HG02840 (cell line): Measurements from ENCODE around the gene NOL7.

Experiments used
- ATAC-seq: cut with Tn5 transposase; IDR thresholded peaks from one replicate; pipeline ENCODE4 v1.9.1; 2021; ENCODE audit warnings: mild to moderate bottlenecking, moderate library complexity, moderate number of reproducible peaks; ENCODE audit not compliant: unreplicated experiment, low FRiP score

The NOL7 gene

DNA sequence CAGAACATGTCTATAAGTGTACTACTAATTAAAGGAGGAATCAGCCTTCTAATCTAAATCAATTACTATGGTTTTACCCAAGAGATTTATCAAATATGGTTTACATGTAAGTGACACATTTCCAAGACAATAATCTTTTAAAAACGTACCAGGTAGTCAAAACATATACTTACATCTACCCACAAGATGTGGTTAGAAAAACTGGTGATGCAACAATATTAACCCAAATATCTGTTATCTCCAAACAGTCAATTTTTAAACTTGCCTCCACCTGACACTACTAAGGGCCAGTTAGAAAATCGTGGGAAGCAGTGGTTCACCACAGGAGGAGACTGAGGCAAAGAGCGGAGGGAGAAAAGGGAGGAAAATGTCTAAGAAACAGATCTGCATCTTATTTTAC is 28.0 kb downstream of the NOL7 start:
- ATAC-seq = no peak

- no peak for ATAC-seq
Measured at GRCh38 chr6:13648850-13649249, 33.7 kb downstream of the NOL7 start.

DNA sequence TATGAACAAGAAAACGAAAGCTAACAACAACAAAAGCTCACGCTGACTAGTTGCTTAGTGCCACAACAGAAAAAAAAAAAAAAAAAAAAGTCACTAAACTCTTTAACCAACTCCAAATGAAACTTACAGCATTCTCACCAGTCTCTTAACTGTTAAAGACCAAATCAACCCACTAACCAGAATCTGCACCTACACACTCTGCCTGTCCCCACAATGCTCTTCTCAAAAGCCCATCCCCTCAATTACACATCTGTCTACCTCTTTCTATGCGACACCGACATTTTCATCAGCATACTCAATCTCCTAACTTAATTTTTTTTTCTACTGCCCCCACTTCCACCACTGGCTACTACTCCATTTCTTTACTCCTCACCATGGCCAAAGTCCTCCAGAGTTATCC is 34.3 kb downstream of the NOL7 start:
- no peak for ATAC-seq

- ATAC-seq = no peak
Measured at GRCh38 chr6:13653296-13653695, 38.2 kb downstream of the NOL7 start.

DNA sequence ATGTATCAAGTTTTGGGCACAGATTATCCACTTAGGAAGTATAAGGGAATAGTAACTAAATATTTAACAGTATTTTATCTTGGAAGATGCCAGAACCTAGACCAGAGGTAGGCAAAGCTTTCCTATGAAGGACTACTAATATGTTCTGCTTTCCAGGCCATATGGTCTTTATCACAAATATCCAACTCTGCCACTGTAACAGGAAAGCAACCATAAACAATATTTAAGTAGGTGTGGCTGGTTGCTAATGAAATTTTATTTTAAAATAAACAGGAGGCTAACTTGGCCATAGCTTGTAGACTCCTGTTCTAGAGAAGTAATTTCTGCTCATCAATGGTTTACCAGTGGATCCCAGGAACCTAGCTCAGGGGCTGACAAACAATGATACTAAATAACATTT is 39.4 kb downstream of the NOL7 start:
- no peak for ATAC-seq

DNA sequence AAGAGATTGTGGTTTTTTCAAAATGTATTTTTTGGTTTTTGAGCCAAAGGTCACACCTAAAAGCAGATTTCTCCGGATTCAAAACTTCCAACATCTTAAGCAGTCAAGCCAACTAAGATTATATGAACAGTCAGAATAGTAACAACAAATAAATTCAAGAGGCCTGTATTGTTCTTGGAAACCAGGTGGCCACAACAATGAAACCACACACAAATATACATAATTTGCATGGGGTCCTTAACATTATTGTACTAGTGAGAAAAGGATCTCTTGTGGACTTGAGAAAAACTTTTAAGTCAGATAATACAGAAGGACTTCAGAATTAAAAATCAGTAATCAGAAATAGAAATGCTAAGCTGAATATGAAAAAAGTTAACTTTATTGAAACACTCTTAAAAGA is 40.6 kb downstream of the NOL7 start:
- ATAC-seq = no peak

GRCh38 chr6:13660273-13660672 is 45.1 kb downstream of the NOL7 start:
- no peak for ATAC-seq

DNA sequence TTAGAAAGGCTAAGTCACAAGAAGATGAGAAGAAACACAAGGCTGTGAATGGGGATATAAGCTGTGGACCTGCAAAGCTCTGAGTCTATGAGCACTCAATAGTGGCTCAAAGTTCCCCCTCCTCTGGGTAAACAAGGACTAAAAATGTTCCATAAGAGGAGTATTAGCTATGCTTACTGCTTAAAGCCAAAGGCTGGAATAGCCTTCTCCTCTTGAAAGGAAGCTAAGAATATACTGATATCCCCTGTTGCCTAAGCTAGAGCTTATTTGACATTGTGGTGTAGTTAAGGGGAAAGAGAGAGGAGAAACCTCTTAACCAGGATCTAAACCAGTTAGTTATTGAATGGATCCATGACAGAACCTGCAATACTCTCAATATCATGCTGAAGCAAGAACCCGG is 45.8 kb downstream of the NOL7 start:
- no peak for ATAC-seq

DNA sequence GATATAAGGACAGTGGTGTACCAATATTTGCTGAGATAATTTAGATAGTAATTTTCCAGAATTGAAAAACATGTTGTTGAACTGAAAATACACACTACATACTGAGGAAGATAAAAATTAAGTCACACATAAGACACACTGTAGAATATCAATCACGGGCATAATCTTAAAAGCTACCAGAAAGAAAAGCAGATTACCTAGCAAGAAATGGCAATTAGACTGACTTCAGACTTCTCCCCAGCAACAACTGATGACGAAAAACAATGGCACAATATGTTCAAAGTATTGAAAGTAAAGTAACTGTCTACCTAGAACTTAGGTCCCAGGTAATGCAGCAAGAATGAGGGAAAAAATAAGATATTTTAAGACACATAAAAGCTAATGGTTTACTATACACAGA is 46.5 kb downstream of the NOL7 start:
- ATAC-seq = no peak

GRCh38 chr6:13662651-13663334 is 47.7 kb downstream of the NOL7 start:
- no peak for ATAC-seq

- no peak for ATAC-seq
Measured at GRCh38 chr6:13663986-13664385, 48.9 kb downstream of the NOL7 start.

DNA sequence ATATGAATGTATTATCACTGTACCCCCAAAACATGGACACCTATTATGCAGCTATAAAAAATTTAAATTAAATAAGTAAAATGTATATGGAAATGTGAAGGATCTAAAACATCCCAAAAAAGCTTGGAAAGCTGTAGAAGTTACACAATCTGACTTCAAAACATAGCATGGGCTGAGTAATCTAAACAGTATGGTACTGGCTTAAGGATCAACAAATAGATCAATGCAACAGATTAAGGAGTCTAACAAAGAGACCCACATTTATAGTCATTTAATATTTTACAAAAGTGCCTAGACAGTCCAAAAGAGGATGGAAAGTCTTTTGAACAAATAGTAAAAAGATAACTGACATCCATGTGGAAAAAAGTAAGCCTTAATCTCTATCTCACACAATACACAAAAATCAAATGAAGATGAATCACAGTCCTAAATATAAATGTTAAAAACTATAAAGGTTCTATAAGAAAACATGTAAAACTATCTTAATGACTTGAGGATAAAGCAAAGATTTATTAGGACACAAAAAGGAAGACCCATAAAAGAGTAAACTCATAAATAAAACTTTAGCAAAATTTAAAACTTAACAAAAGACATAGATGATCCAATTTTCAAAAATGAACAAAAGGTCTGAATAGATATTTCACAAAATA is 49.7 kb downstream of the NOL7 start:
- no peak for ATAC-seq

GRCh38 chr6:13666194-13667105 is 51.3 kb downstream of the NOL7 start:
- no peak for ATAC-seq

DNA sequence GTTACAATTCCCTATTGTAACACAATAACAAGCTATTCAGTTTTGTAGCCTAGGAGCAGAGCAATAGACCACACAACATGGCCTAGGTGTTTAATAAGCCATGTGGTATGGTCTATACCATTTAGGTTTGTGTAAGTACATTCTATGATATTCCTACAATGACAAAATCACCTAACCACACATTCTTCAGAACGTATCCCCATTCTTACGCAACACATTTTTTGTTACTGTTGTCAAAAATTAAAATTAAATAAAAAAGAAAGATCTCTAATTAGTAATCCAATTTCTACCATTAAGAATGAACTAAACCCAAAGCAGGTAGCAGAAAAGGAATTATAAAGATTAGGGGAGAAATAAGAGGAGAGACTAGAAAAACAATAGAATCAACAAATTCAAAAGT is 52.5 kb downstream of the NOL7 start:
- ATAC-seq = no peak

DNA sequence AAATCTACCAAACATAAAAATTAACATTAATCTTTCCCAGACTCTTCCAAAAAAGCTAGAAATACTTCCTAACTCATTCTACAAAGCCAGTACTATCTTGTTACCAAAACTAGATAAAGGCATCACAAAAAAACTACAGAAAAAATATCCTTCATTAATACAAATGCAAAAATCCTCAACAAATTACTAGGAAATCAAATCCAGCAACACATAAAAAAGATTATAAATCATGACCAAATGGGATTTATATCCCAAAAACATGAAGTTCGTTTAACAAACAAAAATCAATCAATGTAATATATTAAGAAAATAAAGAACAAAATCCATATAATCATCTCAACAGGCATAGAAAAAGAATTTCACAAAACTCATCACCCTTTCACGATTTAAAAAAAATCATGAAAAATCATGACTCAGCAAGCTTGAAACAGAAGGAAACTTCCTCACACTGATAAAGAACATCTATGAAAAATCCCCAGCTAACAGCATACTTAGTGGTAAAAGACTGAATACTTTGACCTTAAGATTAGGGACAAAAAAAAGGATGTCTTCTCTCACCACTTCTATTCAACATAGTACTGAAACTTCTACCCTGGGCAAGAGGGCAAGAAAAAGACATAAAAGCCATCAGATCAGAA is 53.3 kb downstream of the NOL7 start:
- no peak for ATAC-seq

GRCh38 chr6:13669476-13669875 is 54.3 kb downstream of the NOL7 start:
- ATAC-seq = no peak
